ENCODE measurements around the gene FOXO4.

GRCh38 chrX:71148278-71148663, 52.6 kb downstream of the FOXO4 start:
- TF ChIP-seq CTCF (IDR thresholded peaks at IDR 0.05) (no peak), EP300 (IDR thresholded peaks at IDR 0.05) (no peak)

All from esophagus muscularis mucosa (tissue), 3 donors.